AG04449 (cell line): Measurements from ENCODE around the gene SLC25A25.

Experiments
- CTCF ChIA-PET: fragments of 350-600 bp; formaldehyde crosslinking; extraction: SDS; loops from one replicate; lab custom pipeline; 2021; ENCODE audit warnings: antibody characterized with exemption; lab: Yijun Ruan, JAX
- POLR2A ChIA-PET: fragments of 400-600, 350-600 bp; formaldehyde crosslinking; extraction: SDS; loops from one replicate; lab custom pipeline; 2020; ENCODE audit warnings: antibody characterized with exemption, inconsistent platforms; lab: Yijun Ruan, JAX
- DNase-seq: peaks from one replicate; pipeline ENCODE4 v3.0.0-alpha.2; 2010; ENCODE audit warnings: low read depth, low spot score
- H3K4me3 ChIP-seq: 2 replicates; pipeline ENCODE4 v1.5.1; 2011; ENCODE audit warnings: low read depth, mild to moderate bottlenecking, control low read depth, low read length
- TF ChIP-seq, protein P1 (sequence below): IDR thresholded peaks from one replicate; pipeline ENCODE4 v1.5.1; 2011; ENCODE audit warnings: mild to moderate bottlenecking, moderate library complexity, low read length, control low read depth, inconsistent platforms; ENCODE audit not compliant: insufficient read depth; ENCODE audit errors: missing control alignments

SLC25A25 gene

DNA sequence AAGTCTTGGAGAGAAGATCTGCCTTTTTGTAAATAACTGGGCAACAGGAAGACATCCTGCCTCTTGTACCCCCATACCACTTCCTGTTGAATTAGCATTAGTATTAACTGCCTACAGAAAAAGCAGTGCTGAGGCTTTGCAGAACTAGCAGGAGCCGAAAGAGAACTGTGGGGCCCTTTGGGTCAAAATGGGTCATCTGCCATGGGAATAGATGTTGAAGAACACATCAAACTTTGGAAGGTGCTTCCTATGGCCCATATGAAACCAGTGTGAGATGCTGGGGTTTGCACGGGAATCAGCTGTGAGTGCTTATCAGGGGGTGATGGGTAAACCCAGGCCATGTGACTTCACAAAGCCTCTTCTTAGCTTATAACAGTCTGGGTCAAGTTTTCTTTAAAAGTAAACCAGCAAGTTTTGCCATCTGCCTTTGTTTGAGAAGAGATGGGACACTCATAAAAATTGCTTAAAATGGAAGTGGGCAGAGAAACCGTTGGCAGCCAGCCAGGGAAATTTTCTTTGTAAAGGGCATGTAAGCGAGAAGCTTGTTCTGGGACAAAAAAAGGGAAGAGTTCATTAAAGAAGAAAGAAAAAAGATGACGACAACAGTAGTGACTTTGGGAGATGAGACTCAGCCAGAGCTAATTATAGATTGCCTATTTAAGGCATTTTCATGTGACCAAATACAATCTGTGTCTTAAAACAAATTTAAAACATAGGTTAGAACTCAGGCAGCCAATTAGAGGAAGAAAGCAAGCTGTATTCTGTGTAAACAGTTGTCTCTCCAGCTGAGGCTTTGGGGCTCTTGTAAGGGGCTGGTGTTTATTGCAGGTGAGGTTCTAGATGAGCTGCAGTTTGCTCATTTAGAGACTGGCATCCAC is 4.4 kb downstream of the SLC25A25 start:
- ChIA-PET CTCF (interaction anchor here (0.9 to 6.2 kb wide), 9 partner anchors 9 to 151 kb away, joined by 3 to 36 read pairs (median 6); no protein-coding TSS in a partner anchor), POLR2A (no interaction called here)
- TF ChIP-seq, protein P1, sequence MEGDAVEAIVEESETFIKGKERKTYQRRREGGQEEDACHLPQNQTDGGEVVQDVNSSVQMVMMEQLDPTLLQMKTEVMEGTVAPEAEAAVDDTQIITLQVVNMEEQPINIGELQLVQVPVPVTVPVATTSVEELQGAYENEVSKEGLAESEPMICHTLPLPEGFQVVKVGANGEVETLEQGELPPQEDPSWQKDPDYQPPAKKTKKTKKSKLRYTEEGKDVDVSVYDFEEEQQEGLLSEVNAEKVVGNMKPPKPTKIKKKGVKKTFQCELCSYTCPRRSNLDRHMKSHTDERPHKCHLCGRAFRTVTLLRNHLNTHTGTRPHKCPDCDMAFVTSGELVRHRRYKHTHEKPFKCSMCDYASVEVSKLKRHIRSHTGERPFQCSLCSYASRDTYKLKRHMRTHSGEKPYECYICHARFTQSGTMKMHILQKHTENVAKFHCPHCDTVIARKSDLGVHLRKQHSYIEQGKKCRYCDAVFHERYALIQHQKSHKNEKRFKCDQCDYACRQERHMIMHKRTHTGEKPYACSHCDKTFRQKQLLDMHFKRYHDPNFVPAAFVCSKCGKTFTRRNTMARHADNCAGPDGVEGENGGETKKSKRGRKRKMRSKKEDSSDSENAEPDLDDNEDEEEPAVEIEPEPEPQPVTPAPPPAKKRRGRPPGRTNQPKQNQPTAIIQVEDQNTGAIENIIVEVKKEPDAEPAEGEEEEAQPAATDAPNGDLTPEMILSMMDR: no peak
- H3K4me3 ChIP-seq: peak overlapping the region; percentile 4; the same call in 1 of the 2 replicates
- no peak for DNase-seq

DNA sequence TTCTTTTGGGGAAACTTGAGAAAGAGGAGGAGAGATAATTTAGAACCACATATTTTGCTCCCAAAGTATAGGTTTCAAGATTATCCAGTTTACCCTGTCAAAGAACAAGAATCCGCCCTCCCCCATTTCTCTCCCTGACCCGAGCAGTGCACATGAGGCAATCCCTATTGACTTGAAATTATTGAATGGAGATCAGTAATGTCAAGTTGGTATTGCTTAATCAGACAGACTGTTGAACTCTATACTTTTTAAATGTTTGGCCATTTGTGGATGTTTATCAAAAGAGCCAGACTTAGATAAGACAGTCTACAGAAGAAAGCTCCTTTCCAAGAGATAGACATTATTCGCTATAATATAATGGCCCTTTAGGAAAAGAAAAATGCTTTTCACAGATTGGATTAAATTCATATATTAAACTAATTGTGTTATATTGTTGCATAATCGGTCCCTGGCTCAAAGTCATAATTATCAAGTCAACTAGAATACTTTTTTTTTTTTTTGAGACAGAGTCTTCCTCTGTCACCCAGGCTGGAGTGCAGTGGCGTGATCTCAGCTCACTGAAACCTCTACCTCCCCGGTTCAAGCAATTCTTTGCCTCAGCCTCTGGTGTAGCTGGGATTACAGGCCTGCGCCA is 5.3 kb downstream of the SLC25A25 start:
- H3K4me3 ChIP-seq: no peak overlapping the region
- no peak for DNase-seq
- POLR2A ChIA-PET: no interaction called here
- CTCF ChIA-PET: interaction anchor here (0.9 to 6.2 kb wide), 7 partner anchors 9 to 152 kb away, joined by 3 to 36 read pairs (median 8); no protein-coding TSS in a partner anchor
- TF ChIP-seq, protein P1: no peak

- POLR2A ChIA-PET: no interaction called here
- TF ChIP-seq, protein P1: no peak
- DNase-seq: no peak
- CTCF ChIA-PET: interaction anchor here (1.4 to 5.5 kb wide), 4 partner anchors 10 to 135 kb away, joined by 5 to 32 read pairs (median 9); no protein-coding TSS in a partner anchor
- no peak overlapping the region for H3K4me3 ChIP-seq
Observed at GRCh38 chr9:128077847-128078503, 9.9 kb downstream of the SLC25A25 start.

DNA sequence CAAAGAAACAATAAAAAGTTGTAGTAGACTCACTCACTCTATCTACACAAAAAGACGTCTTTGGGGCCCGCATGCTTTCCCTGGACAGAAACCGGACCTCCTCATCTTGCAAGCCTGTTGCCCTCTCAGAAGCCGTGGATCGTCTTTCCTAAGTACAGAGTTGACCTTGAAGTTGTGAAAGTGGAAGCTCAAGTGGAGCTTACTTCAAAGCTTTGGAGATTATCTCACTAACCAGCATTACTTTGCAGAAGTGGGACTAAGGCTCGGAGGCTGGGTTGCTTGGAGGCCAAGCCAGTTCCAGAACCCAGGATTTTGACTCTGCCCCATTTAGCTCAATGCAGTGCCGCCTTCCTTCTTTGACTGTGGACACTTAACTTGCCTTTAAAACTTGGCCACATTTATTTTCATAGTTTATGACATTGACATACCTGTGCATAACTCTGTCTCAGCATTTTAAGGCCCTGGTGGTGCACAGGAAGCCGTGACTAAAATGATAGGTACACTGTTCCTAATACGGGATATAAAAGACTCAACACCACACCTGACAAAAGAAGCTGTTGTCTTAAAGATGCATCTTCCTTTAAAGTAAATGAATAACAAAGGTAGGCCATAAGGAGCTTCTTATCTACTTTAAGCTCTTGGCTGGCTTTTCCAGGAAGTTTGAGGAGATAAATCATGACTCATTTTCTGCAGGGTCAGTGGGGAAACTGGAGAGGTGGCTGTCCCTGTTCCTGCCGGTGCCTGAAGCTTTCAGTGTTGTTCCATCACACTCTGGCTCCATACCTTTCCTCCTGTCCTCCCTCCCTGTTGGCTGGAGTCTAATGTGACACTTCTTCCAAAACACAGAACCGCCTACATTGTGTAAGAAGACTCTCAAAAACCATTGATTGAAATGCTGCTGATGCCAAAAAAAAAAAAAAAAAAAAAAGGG is 10.7 kb downstream of the SLC25A25 start:
- ChIA-PET POLR2A (no interaction called here), CTCF (interaction anchor here (0.8 to 5.5 kb wide), 10 partner anchors 9 to 158 kb away, joined by 3 to 32 read pairs (median 4); no protein-coding TSS in a partner anchor)
- TF ChIP-seq, protein P1: no peak
- no peak for DNase-seq
- H3K4me3 ChIP-seq: no peak overlapping the region

DNA sequence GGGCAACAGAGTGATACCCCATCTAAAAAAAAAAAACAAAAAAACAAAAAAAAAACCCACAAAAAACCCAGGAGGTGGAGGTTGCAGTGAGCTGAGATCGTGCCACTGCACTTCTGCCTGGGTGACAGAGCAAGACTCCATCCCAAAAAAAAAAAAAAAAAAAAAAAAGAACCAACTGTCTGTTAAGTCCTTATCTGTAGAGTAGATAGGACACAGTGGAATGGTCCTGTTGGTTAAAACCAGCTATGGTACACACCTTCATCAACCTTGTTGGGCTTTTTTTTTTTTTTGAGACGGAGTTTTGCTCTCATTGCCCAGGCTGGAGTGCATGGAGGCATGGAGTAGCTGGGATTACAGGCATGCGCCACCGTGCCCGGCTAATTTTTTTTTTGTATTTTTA is 12.2 kb downstream of the SLC25A25 start:
- TF ChIP-seq, protein P1: no peak
- no peak overlapping the region for H3K4me3 ChIP-seq
- ChIA-PET CTCF (interaction anchor here (1.5 to 4.2 kb wide), 5 partner anchors 12 to 159 kb away, joined by 3 to 36 read pairs (median 9); no protein-coding TSS in a partner anchor), POLR2A (no interaction called here)
- DNase-seq: no peak
